Pulmonary artery endothelial cell (primary cell): ENCODE data around the gene PLA2G6. TPM values are rescaled to one million over a fixed set of nuclear protein-coding genes. Genes with fewer than 3 reads are reported as not detected.
"Not testable (repeated sequence)": the region's sequence is repeated elsewhere in the genome, so short reads cannot be mapped to it uniquely, and the experiment has no call there.

Experiments
- DNase-seq: peaks from one replicate; pipeline ENCODE4 v3.0.0-alpha.2; 2011; ENCODE audit warnings: low read depth, low spot score
- total RNA-seq: library from RNA; depleted of rRNA; stranded (reverse); fragments of >200 nt; gene quantifications from 2 replicates; pipeline ENCODE4 v1.2.3, GENCODE V29; 2014

Gene PLA2G6
- total RNA-seq, 1 donor from 2014 or later = 2.0 TPM

DNA sequence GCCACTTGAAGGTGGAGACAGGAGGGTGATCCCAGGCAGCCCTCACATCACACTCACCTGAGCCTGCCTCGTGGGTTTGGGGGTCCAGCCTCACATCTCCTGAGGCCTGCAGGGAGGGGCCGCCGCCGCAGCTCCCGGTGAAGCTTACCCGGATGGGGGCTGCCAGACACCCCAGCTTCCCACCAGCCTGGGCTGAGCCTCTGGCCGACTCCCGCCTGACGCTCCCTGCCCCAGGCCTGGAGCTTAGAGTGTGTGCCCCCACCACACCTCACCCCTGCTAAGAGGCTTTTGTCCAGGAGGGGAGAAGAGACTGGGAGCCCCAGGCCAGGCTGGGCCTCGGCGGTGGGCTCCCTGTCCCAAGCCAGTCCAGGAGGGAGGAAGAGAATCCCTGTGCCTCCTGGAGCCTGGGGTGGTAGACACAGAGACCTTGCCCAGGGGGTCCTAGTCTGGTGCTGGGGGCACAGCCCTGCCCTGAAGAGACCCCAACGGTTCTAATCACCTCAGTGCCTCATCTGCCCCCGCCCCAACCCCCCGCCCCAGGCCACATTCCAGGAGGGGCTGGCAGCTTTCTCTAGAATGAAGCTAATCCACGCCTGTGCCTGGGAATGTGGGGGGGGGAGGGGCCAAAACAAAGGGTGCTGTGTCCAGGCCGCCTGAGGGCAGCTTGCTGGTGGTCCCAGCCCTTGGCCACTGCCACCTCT, 97.5 kb downstream of the PLA2G6 start, which contains the start of gene SLC16A8:
TSS of gene SLC16A8 (minus strand) at position 254 of the 701 bp plus-strand sequence. CDS start 1,311 bp downstream, outside the sequence.
- no peak for DNase-seq

DNA sequence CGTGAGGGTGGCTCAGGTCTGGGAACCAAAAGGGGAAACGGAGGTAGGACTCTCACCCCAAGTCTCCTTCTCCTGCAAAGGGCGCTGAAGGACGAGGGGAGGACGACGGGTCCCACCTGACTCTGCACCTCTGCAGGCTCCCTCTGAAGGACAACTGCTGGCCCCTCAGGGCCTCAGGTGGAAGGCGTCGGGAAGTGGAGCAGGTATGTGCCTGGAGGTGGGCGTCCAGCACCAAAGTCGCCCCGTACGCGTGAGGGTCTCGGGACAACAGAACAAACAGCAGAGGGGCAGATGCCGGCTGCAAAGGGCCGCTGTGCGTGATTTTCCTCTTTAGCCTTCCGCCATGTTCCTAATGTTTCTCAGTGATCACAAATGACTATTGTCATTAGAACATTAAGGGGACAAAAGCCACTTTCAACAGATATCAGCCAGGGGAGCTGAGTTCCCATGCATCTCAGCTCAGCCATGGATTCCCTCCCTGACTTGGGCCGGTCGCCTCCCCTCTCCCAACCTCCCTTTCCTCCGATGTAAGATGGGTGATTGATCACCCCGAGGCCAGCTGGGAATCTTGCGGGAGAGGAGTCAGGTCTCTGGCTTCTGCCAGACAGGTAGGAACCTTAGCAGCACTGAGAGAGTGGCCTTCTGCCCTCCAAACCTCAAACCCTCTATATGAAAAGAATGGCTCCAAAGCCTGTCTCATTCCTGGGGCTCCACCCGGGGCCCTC, 98.5 kb downstream of the PLA2G6 start:
- DNase-seq = no peak

DNA sequence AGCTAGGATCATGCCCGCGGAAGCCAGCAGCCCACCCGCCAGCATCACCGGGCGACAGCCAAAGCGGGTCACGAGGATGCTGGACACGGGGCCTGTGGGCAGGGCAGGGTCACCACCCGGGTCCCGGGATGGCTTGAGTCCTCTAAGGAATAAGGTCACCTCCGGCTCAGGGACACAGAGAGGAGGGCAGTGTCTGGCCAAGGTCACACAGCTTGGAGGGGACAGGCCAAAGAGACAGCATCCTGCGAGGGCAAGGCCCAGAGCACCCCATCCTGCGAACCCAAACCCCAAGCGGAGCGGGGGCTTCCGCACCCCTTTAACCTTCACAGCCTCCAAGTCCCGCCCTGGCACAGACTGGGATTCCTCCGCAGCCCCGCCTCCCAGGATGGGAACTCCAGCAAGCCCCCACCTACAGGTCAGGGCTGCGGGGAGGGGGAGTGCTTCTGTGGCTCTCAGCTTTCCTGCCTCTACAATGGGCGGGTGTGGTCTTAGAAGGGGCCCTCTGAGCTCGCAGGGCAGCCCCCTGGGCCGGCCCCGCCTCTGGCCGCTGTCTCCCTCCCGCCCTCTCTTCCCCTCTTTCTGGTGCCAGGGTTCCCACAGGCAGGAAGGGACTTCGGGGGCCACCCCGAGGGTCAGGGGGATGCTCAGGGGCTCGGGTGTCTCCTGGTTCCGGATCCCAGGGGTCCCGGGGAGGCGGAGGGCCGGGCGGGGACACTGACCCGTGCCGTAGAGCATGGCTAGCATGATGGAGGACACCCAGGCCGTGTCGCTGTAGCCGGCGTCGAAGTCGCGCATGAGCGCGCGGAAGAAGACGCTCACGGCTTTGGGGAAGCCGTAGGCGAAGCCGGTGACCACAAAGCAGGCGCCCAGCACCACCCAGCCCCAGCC, 99.4 kb downstream of the PLA2G6 start:
- DNase-seq = no peak

DNA sequence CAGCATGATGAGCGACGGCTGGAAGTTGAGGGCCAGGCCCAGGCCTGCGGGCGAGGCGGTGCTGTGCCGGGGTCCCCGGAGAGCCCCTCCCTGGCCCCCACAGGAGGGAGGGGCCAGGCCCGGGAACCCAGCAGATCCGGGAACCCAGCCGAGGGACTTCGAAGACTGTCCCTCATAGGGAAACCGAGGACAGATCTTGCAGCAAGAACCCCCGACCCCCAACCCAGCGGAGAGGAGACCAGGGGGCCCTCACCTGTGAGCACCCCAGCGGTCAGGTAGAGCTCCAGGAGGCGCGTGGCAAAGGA, 100.0 kb downstream of the PLA2G6 start:
- no peak for DNase-seq

DNA sequence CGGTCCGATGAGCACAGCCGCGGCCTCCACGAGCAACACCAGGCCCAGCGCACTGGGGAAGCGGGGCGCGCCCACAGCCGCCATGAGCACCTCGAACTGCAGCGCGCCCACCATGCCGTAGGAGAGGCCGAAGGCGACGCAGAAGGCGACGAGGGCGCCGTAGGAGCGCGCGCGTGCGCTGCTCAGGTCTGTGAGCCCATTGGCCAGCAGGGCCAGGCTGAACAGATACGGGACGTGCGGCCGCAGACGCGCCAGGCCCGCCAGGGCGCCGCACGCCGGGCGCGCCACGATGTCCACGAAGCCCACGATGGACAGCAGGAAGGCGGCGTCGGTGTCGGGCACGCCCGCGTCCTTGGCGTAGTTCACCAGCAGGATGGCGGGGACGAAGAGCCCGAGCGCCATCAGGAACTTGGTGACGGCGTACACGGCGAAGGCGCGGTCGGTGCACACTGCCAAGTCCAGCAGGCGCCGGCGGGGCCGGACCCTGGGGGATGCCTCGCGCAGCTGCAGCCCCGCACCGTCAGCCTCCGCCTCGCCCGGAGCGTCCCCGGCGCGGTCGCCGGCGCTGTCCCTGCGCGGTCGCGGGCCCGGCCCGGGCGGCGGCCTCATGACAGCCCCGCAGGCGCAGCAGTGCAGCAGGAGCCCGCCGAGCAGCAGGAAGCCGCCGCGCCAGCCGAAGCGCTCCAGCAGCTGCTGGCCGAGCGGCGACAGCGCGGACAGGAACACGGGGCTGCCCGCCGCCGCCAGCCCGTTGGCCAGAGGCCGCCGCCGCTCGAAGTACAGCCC, 100.6 kb downstream of the PLA2G6 start:
- DNase-seq = no peak

DNA sequence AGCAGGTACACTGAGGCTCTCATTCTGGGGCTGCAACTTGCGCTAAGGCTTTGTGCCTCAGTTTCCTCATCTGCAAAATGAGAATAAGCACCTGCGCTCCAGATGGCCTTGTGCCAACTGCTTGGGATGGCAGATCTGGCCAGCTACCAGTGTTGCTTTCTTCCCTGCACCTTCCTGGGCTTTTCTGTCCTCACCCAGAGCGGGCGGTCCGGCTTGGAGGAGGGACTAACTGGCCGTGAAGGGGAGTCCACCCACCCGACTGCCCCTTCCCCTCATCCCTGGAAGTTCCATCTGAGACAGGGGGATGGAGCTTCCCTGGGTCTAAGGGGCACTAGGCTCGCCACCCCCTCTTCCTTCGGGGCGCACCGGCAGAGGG, 101.2 kb downstream of the PLA2G6 start:
- DNase-seq = no peak

DNA sequence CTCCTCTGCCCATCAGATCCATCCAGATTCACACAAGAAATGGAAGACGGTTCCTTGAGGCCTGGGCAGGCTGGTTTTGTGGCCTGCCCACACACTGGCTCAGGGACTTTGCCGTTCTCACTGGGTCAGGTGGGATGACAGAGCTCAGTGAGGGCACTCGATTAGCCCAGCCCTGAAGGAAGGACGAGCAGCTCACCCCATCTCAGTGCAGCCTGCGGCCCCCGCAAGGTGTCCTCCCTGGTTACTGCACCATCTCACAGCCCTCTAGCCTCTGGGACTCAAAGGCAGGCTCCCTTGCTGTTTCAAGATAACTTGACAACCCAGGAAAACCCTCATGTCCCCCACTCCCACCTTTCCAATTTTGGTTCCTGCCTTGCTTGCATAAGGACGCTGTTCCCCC, 101.8 kb downstream of the PLA2G6 start:
- DNase-seq = no peak

DNA sequence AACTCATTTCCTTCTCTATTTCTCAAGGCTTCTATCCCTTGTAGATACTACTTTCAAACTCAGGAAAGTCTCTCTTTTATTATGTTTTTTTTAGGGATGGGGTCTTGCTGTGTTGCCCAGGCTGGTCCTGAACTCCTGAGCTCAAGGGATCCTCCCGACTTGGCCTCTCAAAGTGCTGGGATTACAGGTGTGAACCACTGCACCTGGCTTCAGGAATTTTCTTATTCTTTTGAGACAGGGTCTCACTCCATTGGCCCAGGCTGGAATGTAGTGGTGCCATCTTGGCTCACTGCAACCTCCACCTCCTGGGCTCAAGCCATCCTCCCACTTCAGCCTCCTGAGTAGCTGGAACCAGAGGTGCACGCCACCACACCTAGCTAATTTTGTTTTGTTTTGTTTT, 102.4 kb downstream of the PLA2G6 start:
- DNase-seq = not testable (repeated sequence)

DNA sequence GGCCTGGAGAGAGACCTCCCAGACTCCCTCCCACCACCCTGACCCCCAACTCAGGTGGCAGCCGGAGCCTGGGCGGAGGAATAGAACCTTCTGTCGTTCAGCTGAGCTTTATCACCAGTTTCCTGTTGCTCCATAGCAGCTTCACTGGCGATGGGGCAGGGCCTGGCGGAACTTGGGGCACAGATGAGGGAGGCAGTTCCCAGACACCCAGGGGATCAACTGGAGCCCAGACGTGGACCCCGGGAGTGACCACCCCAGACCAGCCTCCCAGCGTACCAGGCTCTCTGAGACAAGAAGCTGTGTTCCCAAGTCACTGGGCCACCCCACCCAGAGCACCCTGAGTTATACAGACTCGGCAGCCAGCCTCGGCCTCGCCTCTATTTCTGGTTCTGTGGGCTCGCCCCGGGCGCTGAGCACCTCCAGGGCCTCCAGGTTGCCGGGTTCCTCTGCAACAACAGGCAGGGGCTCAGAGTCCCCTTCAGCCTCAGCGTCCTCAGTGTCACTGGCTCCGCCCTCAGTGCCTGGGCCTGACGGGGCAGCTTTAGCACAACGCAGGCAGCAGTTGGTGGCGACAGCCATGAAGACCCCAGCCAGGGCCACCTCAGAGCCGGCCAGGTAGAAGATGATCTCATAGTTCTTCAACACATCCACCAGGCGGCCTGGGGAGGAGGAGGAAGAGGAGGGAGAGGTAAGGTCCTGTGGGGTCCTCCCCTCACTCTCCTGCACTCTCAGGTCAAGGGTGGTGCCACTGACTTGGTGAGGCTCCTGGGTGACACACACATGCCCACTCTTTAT, 103.4 kb downstream of the PLA2G6 start:
- no peak for DNase-seq

DNA sequence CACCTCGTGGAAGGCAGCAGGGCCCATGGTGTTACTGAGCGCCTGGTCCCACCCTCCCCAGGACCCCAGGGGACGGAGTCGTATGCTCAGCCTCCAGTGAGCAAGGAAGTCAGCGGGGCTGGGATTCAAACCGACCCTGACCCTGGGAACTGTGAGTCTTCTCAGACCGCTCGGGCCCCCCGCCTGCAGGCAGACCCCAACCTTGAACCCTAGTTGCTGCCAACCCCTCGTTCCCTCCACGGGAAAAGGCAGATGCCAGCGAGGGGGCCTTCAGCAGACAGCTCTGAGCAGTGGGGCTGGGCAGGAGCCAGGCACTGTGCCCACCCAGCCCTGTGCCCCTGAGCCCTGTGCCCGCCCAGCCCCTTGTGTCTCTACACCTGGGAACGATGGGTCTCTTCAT, 104.0 kb downstream of the PLA2G6 start:
- no peak for DNase-seq

DNA sequence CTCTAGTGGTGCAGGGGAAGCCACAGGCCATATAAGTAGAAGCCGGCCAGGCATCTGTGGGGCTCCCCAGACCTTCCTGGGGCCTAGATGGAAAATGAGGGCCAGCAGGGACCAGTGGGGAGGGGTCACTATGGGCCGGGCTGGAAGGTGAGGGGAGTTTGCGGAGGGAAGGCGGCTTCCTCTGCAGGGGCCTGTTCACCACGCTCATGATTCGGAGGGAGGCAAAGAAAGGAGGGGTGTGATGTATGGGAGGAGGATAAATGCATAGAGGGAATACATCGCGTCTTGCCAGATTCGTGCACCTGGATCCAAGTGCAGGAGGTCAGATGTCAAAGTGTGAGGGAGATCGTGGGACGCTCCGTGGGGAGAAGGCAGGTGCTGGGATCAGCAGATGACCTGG, 104.5 kb downstream of the PLA2G6 start:
- DNase-seq = no peak

DNA sequence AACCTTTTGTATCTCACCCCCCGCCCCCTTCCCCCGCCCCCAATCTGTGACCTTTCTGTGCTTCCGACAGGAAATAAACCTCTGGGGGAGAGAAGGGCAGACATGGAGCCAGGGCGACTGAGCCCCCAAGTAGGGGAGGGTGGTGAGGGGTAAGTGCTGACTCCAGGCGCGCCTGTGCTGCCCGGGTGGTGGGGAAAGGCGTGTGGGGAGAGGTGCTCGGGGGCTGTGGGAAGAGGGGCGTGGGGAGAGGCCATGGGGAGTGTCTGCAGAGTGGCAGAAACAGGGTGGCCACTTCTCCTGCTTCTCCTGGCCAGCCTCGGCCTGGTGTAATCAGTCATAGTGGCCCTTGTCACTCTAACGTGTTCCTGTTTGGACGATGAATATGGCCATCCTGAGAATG, 105.7 kb downstream of the PLA2G6 start:
- DNase-seq = no peak

DNA sequence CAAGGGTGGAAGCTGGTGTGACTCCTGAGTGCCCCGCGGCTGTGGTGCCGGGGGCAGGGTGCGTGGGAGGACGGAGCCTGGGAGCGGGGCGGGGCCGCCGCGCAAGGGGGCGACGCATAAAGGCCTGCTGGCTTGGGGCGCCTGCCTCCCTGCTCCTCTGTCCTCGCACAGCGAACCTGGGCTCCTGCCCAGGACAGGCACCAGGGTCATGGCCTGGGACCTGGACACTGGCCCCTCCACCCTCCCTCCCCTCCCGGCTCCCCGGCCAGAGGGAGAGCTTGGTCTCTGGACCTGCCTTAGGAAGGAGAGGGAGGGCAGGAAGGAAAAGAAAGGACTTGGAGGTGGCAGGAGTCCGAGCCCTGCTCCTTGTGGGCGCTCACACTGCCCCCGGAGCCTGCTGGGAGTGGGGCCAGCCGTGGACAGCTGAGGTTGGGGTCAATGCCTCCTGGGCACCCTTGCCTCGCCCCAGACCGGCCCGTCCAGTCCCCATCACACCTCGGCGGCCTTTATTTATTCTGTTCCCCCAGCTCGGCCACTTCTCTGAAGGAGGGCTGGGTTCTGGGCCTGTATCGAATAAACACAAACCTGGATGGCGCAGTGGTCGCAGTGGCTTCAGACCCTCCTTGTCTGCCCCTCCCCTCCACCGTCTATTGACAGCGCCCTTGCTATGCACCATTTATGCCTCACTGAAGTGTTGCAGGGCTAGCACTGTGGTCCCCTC, 106.4 kb downstream of the PLA2G6 start:
- DNase-seq = no peak

DNA sequence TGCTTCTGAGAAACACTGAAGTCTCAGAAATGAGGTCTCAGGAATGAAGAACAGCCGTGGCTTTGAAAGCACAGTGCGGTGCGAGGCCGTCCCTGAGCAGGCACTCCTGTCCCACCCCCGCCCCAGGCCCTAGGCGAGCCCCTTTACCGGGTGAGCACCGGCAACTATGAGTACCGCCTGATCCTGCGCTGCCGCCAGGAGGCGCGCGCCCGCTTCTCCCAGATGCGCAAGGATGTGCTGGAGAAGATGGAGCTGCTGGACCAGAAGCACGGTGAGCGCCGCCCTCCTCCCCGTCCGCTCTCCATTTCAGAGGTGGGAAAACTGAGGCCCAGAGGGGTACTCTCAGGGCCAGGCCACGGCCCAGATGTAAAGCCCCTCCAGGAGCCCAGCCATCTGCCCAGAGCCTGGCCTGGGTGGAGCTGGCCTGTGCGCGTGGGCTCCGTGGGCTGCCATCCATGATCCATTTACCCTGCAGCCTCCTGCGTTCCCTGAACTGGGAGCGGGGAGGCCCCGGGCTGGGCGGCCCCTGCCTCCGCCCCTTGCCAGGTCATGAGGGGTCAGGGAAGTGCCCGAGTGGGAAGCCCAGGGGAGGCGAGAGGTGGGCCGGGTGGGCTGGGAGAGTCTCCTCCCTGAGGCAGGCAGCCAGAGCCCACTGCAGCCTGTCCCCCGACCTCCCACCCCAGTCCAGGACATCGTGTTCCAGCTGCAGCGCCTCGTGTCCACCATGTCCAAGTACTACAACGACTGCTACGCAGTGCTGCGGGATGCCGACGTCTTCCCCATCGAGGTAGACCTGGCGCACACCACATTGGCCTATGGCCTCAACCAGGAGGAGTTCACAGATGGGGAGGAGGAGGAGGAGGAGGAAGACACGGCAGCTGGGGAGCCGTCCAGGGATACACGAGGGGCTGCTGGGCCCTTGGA, 107.2 kb downstream of the PLA2G6 start:
- no peak for DNase-seq

DNA sequence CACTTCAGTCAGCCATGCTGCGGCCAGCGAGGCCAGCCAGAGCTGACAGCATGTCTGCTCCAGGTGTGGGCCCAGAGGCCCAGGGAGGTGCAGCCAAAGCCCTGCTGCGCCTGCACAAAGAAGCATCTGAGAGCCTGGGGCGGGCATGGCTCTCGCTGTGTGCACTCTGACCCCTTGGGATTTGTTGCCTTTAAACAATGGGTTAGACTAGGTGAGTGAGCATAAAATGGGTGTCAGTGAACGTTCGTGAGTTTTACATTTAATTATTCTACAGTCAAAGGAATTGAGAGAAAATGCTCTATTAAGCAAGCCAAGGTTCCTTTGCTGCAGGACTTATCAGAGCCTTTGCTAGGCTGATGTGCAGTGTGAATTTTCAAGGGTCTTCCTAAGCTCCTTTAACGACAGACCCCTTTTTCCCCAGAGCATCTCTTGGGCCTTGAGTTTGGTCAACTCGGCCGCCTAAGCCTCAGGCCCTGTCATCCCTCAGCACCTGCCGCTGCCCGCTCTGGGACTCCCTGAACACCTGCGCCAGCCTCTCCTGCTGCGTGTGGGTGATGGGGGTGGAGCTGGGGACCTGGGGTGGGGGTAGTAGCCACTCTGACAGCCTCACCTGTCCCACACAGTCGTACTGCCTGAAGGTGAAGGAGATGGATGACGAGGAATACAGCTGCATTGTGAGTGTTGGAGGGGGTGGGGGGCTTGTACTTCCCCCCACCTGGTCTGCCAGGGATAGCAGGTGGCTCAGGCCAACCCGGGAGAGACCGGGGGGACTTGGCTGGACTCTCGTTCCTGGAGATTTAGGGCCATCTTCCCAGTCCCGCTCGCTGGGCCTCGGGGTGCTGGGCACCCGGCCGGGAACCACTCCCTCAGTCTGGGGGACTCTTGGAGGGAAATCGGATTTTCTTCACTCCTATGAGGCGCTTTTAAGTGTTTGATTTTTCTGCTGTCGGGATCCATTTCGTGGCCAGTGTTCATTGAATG, 108.2 kb downstream of the PLA2G6 start:
- no peak for DNase-seq

DNA sequence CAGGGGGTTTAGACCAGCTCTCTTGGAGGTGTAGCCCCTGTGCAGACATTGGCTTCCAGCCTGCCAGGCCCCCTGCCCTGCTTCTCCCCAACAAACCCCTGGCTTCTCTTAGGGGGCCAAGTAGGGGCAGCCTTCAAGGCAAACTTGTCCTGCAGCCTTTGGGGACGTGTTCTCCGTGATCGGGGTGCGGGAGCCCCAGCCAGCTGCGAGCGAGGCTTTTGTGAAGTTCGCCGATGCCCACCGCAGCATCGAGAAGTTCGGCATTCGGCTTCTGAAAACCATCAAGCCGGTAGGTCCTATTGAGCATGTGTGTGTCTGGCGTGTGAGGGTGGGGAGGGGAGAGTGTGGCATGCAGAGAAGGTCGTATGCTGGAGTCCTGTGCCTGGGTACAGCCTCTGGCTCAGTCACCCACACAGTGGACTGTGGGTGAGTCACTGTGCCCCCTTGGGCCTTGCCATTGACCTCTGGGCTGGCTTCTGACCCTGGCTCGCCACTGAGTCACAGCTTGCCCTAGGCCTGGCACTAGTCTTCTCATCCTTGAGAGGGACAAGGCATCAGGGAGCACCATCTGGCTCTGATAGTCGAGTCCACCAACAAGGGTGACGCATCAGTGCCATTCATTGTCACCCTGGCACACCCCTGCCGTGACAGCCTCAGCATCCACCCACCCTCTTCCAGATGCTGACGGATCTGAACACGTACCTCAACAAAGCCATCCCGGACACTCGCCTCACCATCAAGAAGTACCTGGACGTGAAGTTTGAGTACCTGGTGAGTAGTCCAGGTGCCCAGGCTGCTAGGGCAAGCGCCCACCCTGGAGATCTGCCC, 109.1 kb downstream of the PLA2G6 start:
- DNase-seq = no peak
